Keratinocyte (primary cell): ENCODE results near the gene ANKMY1. TPM values are rescaled to one million over a fixed set of nuclear protein-coding genes. Genes with fewer than 3 reads are reported as not detected.

ENCODE experiments used
- DNase-seq: peaks from one replicate; pipeline ENCODE4 v3.0.0-alpha.2; 2011; ENCODE audit warnings: low read depth, missing footprints, low spot score
- FAIRE-seq: peaks from 2 replicates; lab custom pipeline; 2011; peaks lifted over from hg19 to GRCh38; lab: Jason Lieb, UNC
- H2AFZ ChIP-seq: 2 replicates; pipeline ENCODE4 v1.6.0; 2012; ENCODE audit warnings: low read length, control low read depth, inconsistent platforms; ENCODE audit not compliant: control insufficient read depth
- H3K27ac ChIP-seq: 2 replicates; pipeline ENCODE4 v1.5.1; 2011; ENCODE audit warnings: low read length; ENCODE audit not compliant: control insufficient read depth, insufficient read depth
- H3K27me3 ChIP-seq: 3 replicates; pipeline ENCODE4 v1.6.0; 2011; ENCODE audit warnings: low read length; ENCODE audit not compliant: control insufficient read depth, insufficient read depth; ENCODE audit errors: extremely low read depth
- H3K36me3 ChIP-seq, 2 experiments: 2 replicates in 1 of 2; 3 replicates in 1 of 2; pipeline ENCODE4 v1.5.1; 2011; ENCODE audit warnings: low read length in 2 of 2, mild to moderate bottlenecking in 1 of 2; ENCODE audit not compliant: control insufficient read depth in 2 of 2, insufficient read depth in 2 of 2; ENCODE audit errors: extremely low read depth in 1 of 2
- H3K4me1 ChIP-seq: 3 replicates; pipeline ENCODE4 v1.5.1; 2011; ENCODE audit warnings: low read length; ENCODE audit not compliant: control insufficient read depth, insufficient read depth; ENCODE audit errors: extremely low read depth
- H3K4me2 ChIP-seq: 3 replicates; pipeline ENCODE4 v1.6.0; 2011; ENCODE audit warnings: low read depth, low read length; ENCODE audit not compliant: control insufficient read depth, insufficient read depth; ENCODE audit errors: extremely low read depth
- H3K4me3 ChIP-seq, 3 experiments: fragments of 200-600 bp in 1 of 3; sonication (generic) in 1 of 3; 2 replicates in 2 of 3; 3 replicates in 1 of 3; pipeline ENCODE4 v1.5.1; 2011 to 2016; ENCODE audit warnings: low read length in 3 of 3, mild to moderate bottlenecking in 3 of 3, control low read depth in 2 of 3, inconsistent platforms in 1 of 3, low read depth in 1 of 3, mixed read lengths in 1 of 3, mixed run types in 1 of 3, moderate library complexity in 1 of 3; ENCODE audit not compliant: control insufficient read depth in 2 of 3, insufficient read depth in 2 of 3; ENCODE audit errors: extremely low read depth in 1 of 3
- H3K79me2 ChIP-seq: 2 replicates; pipeline ENCODE4 v1.6.0; 2012; ENCODE audit warnings: low read length; ENCODE audit not compliant: control insufficient read depth, insufficient read depth
- H3K9ac ChIP-seq: 3 replicates; pipeline ENCODE4 v1.6.0; 2011; ENCODE audit warnings: low read length; ENCODE audit not compliant: control insufficient read depth, insufficient read depth; ENCODE audit errors: extremely low read depth
- H3K9me1 ChIP-seq: 3 replicates; pipeline ENCODE4 v1.6.0; 2011; ENCODE audit warnings: low read length; ENCODE audit not compliant: control insufficient read depth, insufficient read depth; ENCODE audit errors: extremely low read depth
- H3K9me3 ChIP-seq: 2 replicates; pipeline ENCODE4 v1.5.1; 2012; ENCODE audit warnings: low read depth, low read length; ENCODE audit not compliant: control insufficient read depth
- H4K20me1 ChIP-seq: 3 replicates; pipeline ENCODE4 v1.6.0; 2011; ENCODE audit warnings: low read length; ENCODE audit not compliant: control insufficient read depth, insufficient read depth; ENCODE audit errors: extremely low read depth
- CTCF ChIP-seq, 3 experiments: IDR thresholded peaks in 1 of 3; conservative IDR thresholded peaks in 1 of 3; optimal IDR thresholded peaks in 1 of 3; 2 replicates in 2 of 3; 3 replicates in 1 of 3; pipeline versions ENCODE3 to v1.5.1; 2011; ENCODE audit warnings: low read length in 3 of 3, mild to moderate bottlenecking in 3 of 3, moderate library complexity in 2 of 3, control low read depth in 1 of 3, inconsistent platforms in 1 of 3; ENCODE audit not compliant: insufficient read depth in 2 of 3; ENCODE audit errors: extremely low read depth in 1 of 3
- EZH2 ChIP-seq: IDR thresholded peaks from one replicate; pipeline ENCODE4 v1.6.1; 2012; ENCODE audit warnings: inconsistent platforms, mild to moderate bottlenecking, low read length, moderate library complexity
- dilution Hi-C: fragments of 300-500 bp; cut with MboI; formaldehyde crosslinking; loops from one replicate; pipeline ENCODE4 v1.7.0; 2020; ENCODE audit warnings: low sequenced_read_pairs; ENCODE audit not compliant: extremely low pct_ligation_motif_present
- polyA plus RNA-seq, 5 experiments: library from polyadenylated mRNA; depleted of rRNA in 3 of 5; stranded (reverse) in 3 of 5; stranded (forward) in 1 of 5; unstranded in 1 of 5; fragments of >200 nt; gene quantifications; 1 replicate in 1 of 5; 2 replicates in 3 of 5; 3 replicates in 1 of 5; pipeline versions ENCODE4 v1.2.1 to v1.2.3, GENCODE V29; 2011 to 2012; ENCODE audit warnings: missing spikeins in 2 of 5, low read depth in 1 of 5, low replicate concordance in 1 of 5

ANKMY1 gene
- polyA plus RNA-seq, 1 donor (not counting 4 experiments of a cell fraction or from before 2014, with no cell fraction given), result 3.3 TPM

- Histone ChIP-seq H3K4me2 (no peak overlapping the region), H3K9me3 (no peaks in the 10 kb centered on the region), H3K4me3 (no peak overlapping the region), H3K27me3 (peaks cover 4% of the 10 kb centered on the region), H3K79me2 (no peaks in the 10 kb centered on the region), H3K9ac (no peak overlapping the region), H4K20me1 (no peaks in the 10 kb centered on the region), H3K9me1 (no peaks in the 10 kb centered on the region), H2AFZ (no peak overlapping the region), H3K4me1 (no peaks in the 10 kb centered on the region), H3K27ac (no peak overlapping the region), H3K36me3 (no peaks in the 10 kb centered on the region)
- dilution Hi-C loops, result no loop called here
- TF ChIP-seq EZH2, result no peak
- TF ChIP-seq CTCF (optimal IDR thresholded peaks at IDR 0.05 in 1 of 3, IDR thresholded peaks at IDR 0.05 in 1 of 3, conservative IDR thresholded peaks at IDR 0.05 in 1 of 3; ENCODE audit: extremely low read depth in 1 of 3, insufficient read depth in 2 of 3, low read length in 3 of 3), result no peak
- FAIRE-seq (no peak), DNase-seq (no peak)
Measured at GRCh38 chr2:240481720-240482119, 76.1 kb downstream of the ANKMY1 start.

DNA sequence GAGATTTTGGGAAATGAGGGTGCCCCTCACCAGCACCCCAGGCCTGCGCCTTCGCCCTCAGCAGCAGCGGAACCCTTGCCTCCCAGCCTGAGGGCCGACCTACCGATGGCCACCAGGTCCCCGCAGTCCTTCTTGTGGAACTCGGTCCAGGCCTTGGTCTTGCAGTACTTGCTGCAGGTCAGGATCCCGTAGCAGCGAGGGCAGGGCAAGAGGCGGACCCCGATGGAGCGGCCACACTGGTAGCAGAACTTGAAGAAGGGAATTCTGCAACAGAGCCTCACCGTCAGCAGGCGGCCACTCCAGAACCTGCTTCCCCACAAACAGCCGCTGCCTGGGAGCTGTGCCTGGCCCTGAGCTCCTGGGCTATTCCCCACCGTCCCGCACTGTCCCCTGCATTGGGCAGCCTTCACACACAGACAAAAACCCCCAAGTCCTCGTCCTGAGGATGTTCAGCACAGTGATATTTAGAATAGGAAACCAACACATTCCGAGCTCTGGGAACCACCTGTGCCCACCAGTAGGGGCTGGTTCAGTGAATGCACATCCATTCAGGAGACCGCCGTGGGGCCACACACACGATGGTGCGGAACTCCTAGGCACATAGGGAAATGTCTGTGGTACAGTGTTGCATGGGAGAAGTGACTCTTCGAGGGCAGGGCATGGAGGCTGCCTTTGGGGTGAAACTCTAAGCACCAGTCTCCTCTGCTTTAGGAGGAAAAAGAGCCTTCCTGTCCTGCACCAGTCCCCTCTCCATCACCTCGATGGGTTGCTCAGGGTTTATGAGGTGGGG lies 76.8 kb downstream of the ANKMY1 start:
- Histone ChIP-seq H3K27me3 (peaks cover 4% of the 10 kb centered on the region), H3K79me2 (no peaks in the 10 kb centered on the region), H2AFZ (no peak overlapping the region), H3K4me1 (no peaks in the 10 kb centered on the region), H3K9me3 (no peaks in the 10 kb centered on the region), H3K4me3 (no peak overlapping the region), H3K9ac (no peak overlapping the region), H3K36me3 (no peaks in the 10 kb centered on the region), H3K9me1 (no peaks in the 10 kb centered on the region), H4K20me1 (no peaks in the 10 kb centered on the region), H3K4me2 (no peak overlapping the region), H3K27ac (no peak overlapping the region)
- dilution Hi-C loops, result no loop called here
- no peak for DNase-seq
- no peak for FAIRE-seq
- no peak for TF ChIP-seq CTCF (optimal IDR thresholded peaks at IDR 0.05 in 1 of 3, IDR thresholded peaks at IDR 0.05 in 1 of 3, conservative IDR thresholded peaks at IDR 0.05 in 1 of 3; ENCODE audit: extremely low read depth in 1 of 3, insufficient read depth in 2 of 3, low read length in 3 of 3)
- TF ChIP-seq EZH2, result no peak
